ENCODE data around the gene EPHA2. TPM values are rescaled to one million over a fixed set of nuclear protein-coding genes. Genes with fewer than 3 reads are reported as not detected.

The EPHA2 gene
- total RNA-seq, 1 donor: 21.0 TPM

GRCh38 chr1:16119504-16119903 is 36.4 kb downstream of the EPHA2 start:
- Histone ChIP-seq H3K9me3 (ENCODE audit: low read depth, low read length) (no peaks in the 10 kb centered on the region), H3K27ac (ENCODE audit: low read depth, low read length) (no peak overlapping the region), H3K4me1 (ENCODE audit: insufficient read depth, low read length) (peaks cover 43% of the 10 kb centered on the region), H3K27me3 (ENCODE audit: insufficient read depth, low read length) (no peaks in the 10 kb centered on the region), H2AFZ (ENCODE audit: low read length) (no peak overlapping the region), H3K79me2 (ENCODE audit: insufficient read depth, low read length) (no peaks in the 10 kb centered on the region), H4K20me1 (ENCODE audit: insufficient read depth, low read length) (peaks cover 7% of the 10 kb centered on the region), H3K36me3 (ENCODE audit: insufficient read depth, low read length) (peaks cover 9% of the 10 kb centered on the region), H3K4me2 (ENCODE audit: insufficient read depth, low read length) (no peak overlapping the region), H3K4me3 (ENCODE audit: insufficient read depth, low read length) (no peak overlapping the region)
- TF ChIP-seq CTCF (IDR thresholded peaks at IDR 0.05; ENCODE audit: extremely low read depth, low read depth, low read length): no peak
- peak; percentile 88 for DNase-seq (ENCODE audit: insufficient read length, low spot score, missing footprints)

GRCh38 chr1:16118706-16119105 is 37.2 kb downstream of the EPHA2 start:
- Histone ChIP-seq H3K4me3 (ENCODE audit: insufficient read depth, low read length) (no peak overlapping the region), H4K20me1 (ENCODE audit: insufficient read depth, low read length) (peaks cover 7% of the 10 kb centered on the region), H3K36me3 (ENCODE audit: insufficient read depth, low read length) (peaks cover 2% of the 10 kb centered on the region), H3K27ac (ENCODE audit: low read depth, low read length) (no peak overlapping the region), H3K9me3 (ENCODE audit: low read depth, low read length) (no peaks in the 10 kb centered on the region), H3K4me1 (ENCODE audit: insufficient read depth, low read length) (peaks cover 35% of the 10 kb centered on the region), H2AFZ (ENCODE audit: low read length) (no peak overlapping the region), H3K27me3 (ENCODE audit: insufficient read depth, low read length) (no peaks in the 10 kb centered on the region), H3K4me2 (ENCODE audit: insufficient read depth, low read length) (no peak overlapping the region), H3K79me2 (ENCODE audit: insufficient read depth, low read length) (no peaks in the 10 kb centered on the region)
- DNase-seq (ENCODE audit: insufficient read length, low spot score, missing footprints): peak; percentile 51
- no peak for TF ChIP-seq CTCF (IDR thresholded peaks at IDR 0.05; ENCODE audit: extremely low read depth, low read depth, low read length)

GRCh38 chr1:16117936-16118335 is 37.9 kb downstream of the EPHA2 start:
- Histone ChIP-seq H3K79me2 (ENCODE audit: insufficient read depth, low read length) (no peaks in the 10 kb centered on the region), H3K4me3 (ENCODE audit: insufficient read depth, low read length) (no peak overlapping the region), H3K9me3 (ENCODE audit: low read depth, low read length) (no peaks in the 10 kb centered on the region), H3K27me3 (ENCODE audit: insufficient read depth, low read length) (no peaks in the 10 kb centered on the region), H3K36me3 (ENCODE audit: insufficient read depth, low read length) (no peaks in the 10 kb centered on the region), H2AFZ (ENCODE audit: low read length) (no peak overlapping the region), H3K4me1 (ENCODE audit: insufficient read depth, low read length) (peaks cover 34% of the 10 kb centered on the region), H3K27ac (ENCODE audit: low read depth, low read length) (peak overlapping the region; percentile 6), H4K20me1 (ENCODE audit: insufficient read depth, low read length) (peaks cover 5% of the 10 kb centered on the region), H3K4me2 (ENCODE audit: insufficient read depth, low read length) (no peak overlapping the region)
- no peak for TF ChIP-seq CTCF (IDR thresholded peaks at IDR 0.05; ENCODE audit: extremely low read depth, low read depth, low read length)
- peak; percentile 67 for DNase-seq (ENCODE audit: insufficient read length, low spot score, missing footprints)

- peak; percentile 87 for DNase-seq (ENCODE audit: insufficient read length, low spot score, missing footprints)
- no peak for TF ChIP-seq CTCF (IDR thresholded peaks at IDR 0.05; ENCODE audit: extremely low read depth, low read depth, low read length)
- H3K4me1 ChIP-seq (ENCODE audit: insufficient read depth, low read length): peaks cover 34% of the 10 kb centered on the region
- no peak overlapping the region for H3K4me3 ChIP-seq (ENCODE audit: insufficient read depth, low read length)
- no peak overlapping the region for H2AFZ ChIP-seq (ENCODE audit: low read length)
- no peak overlapping the region for H3K4me2 ChIP-seq (ENCODE audit: insufficient read depth, low read length)
- H3K36me3 ChIP-seq (ENCODE audit: insufficient read depth, low read length): no peaks in the 10 kb centered on the region
- peaks cover 1% of the 10 kb centered on the region for H4K20me1 ChIP-seq (ENCODE audit: insufficient read depth, low read length)
- no peaks in the 10 kb centered on the region for H3K9me3 ChIP-seq (ENCODE audit: low read depth, low read length)
- H3K27ac ChIP-seq (ENCODE audit: low read depth, low read length): peak overlapping the region; percentile 6
- no peaks in the 10 kb centered on the region for H3K27me3 ChIP-seq (ENCODE audit: insufficient read depth, low read length)
- H3K79me2 ChIP-seq (ENCODE audit: insufficient read depth, low read length): no peaks in the 10 kb centered on the region
Observed at GRCh38 chr1:16117369-16117768, 38.5 kb downstream of the EPHA2 start.

Data from osteoblast (primary cell).